NK-92 (cell line): ENCODE measurements around the gene FLT3.
"Not testable (repeated sequence)": the region's sequence is repeated elsewhere in the genome, so short reads cannot be mapped to it uniquely, and the experiment has no call there.

Experiments
- DNase-seq: peaks from one replicate; lab custom pipeline; 2025; ENCODE audit not compliant: unreplicated experiment; lab: John Stamatoyannopoulos, UW

Gene FLT3

DNA sequence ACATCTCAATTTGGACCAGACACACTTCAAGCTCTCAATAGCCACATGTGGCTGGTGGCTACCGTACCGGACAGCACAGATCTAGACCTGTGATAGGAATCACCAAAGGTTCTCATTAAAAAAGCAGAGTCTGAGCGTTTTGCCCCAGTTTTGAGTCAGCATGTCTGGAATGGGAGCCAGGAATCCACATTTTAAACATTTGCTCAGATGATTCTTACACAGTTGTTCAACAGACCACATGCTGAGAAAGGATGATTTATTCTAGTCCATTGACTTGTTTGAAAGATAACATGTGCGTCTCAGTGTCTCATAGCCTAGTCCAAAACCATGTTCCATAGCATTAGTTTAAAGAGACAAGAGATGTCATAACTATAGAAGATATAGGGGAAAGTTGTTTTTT lies 53.4 kb downstream of the FLT3 start:
- no peak for DNase-seq

DNA sequence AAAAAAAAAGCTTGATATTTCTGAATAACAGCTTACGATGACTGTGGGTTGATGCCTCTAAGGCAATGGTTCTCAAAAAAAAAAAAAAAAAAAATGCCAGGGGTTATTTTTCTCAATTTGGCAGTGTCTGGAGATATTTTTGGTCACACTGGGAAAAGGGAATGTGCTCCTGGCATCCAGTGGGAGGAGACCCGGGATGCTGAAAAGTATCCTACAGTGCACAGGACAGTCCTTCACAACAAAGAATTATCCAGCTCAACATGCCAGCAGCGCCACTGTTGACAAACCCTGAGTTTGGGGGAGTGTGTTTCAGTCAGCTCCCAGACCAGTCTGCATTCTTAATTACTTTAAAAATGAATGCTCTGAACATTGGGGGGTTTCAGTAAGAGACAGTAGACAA lies 54.5 kb downstream of the FLT3 start:
- DNase-seq: no peak

DNA sequence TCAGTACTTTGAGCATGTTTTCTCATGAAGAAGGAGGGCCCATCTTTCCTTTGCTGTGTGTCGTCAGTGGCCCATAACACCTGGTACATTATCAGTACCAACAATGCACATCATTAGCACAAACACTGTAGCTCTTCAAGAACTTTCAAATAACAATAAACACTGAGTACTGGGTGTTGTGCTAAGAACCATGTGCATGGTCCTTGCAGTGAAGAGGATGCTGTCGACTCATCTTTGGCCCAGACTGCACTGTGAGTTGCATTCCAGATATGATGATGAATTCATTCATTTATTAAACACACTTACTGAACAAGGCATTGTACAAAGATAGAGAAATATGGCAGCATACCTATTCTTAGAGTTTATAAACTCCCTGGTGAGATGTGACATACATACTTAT lies 55.8 kb downstream of the FLT3 start:
- no peak for DNase-seq

DNA sequence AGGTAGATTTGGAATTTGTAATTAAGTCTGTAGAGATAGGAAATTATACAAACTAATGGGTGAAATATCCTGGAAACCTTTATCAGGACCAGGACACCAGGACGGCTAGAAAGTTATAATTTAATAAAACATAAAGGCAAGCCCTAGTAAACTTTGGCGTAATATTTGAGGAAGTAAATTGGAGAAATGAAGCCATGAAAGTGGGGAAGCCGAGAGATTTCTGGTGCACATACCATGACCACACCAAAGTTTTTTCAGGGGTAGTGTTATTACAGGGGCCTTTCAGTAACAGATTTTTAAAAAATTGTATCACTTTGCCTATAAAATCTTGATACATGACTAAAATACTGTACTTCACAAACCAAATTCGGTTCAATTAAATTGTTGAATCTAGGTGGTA lies 57.2 kb downstream of the FLT3 start:
- no peak for DNase-seq

DNA sequence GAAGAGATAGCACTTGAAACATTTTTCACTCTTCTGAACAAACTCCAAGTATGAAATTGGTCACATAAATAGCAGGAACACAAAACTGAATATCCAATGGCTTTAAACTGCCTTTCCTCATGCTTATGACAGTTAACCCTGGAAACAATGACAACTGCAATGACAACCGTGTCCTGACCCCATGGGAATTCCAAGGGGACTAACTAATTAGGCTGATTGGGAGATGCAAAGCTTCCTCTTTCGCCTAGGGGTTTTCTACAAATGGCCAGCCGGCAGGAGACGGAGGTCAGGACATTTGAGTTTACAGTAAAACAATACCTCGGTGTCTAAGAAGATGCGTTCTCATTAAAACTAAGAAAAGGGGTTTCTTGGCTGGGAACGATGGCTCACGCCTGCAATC lies 58.9 kb downstream of the FLT3 start:
- no peak for DNase-seq

DNA sequence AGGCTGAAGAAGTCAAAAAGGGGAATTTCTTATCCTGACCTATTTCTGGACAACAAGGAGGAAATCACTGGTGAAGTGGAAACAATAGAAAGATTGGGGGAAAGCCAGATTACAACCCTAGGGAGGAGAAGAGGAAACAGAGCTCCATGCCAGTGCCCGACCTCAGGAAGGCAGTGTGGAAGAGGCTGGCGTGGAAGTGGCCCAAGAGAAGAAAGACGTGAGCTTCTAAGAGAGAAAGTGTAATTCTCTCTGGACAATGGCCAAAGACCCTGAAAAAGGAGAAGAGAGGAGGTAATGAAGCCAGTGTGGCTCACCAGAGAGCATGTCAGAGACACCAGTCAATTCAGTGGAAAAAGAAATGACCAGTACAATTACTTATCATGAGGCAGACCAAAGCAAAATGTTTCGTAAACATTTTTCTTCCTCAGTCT lies 59.3 kb downstream of the FLT3 start:
- DNase-seq: no peak

DNA sequence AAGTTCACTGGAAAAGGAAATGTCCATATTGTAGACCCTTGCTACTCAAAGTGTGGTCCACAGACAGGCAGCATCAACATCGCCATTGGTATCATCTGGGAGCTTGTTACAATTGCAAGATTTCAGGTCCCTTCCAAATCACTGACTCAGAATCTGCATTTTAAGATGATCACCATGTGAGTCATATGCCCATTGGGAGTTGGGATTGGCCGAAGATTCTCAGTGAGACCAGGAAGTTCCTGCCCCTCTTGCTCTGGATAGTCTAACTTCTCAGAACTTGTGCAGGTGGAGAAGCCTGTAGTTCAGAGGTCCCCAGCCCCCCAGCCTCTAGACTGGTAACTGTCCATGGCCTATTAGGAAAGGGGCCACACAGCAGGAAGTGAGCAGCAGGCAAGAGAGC lies 63.0 kb downstream of the FLT3 start:
- DNase-seq: no peak

DNA sequence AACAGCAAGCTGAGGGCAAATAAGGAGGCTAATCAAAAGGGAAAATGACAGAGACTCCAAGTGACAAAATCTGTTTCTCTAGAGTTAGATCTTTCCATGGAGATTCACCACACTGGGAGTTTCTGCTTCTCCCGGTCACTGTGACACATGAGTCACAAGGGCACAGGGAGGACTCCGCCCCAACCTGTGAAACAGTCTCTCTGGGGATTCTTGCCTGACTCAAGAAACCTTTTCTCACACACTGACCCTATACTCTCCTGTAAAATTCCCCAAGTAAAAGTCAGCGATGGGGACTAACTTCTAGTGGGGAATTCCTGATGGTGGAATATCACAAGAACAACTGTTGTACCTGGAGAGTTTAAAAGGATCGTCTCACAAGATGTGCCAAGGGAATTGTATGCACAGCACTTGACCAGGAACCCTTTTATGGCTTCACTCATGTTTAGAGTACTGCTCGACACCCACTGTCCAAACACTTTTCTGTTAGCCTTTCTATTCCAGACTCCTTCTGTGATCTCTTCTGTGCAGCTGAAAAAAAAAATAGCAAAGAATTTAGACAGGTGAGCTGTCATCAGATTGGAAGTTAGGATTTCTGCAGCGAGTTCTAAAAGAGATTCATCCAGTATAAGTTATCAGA lies 65.1 kb downstream of the FLT3 start:
- DNase-seq: no peak

DNA sequence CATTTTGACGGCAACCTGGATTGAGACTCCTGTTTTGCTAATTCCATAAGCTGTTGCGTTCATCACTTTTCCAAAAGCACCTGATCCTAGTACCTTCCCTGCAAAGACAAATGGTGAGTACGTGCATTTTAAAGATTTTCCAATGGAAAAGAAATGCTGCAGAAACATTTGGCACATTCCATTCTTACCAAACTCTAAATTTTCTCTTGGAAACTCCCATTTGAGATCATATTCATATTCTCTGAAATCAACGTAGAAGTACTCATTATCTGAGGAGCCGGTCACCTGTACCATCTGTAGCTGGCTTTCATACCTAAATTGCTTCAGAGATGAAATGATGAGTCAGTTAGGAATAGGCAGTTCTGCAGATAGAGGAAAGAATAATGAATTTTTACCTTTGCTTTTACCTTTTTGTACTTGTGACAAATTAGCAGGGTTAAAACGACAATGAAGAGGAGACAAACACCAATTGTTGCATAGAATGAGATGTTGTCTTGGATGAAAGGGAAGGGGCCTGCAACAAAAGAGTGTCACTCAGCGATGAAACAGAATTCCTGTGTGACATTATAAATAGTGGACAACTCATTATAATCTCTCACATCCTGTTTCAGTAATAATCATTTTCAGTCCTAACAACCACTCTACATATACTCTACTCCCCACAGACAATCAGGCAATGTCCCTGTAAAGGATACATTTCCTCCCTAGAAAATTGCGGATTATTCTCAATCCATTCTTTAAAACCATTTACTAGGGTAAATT lies 66.3 kb downstream of the FLT3 start:
- DNase-seq: no peak

DNA sequence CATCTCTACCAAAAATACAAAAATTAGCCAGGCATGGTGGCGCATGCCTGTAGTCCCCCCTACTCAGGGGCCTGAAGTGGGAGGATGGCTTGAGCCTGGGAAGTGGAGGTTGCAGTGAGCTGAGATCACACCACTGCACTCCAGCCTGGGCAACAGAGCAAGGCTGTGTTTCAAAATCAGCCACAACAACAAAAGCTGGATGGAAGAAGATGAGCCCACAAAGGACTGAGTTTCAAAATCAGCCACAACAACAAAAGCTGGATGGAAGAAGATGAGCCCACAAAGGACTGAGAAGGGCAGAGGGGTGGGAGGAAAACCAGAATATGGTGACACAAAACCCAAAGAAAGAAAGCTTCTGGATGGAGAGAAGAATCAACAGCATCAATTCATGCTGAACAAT lies 67.9 kb downstream of the FLT3 start:
- not testable (repeated sequence) for DNase-seq

DNA sequence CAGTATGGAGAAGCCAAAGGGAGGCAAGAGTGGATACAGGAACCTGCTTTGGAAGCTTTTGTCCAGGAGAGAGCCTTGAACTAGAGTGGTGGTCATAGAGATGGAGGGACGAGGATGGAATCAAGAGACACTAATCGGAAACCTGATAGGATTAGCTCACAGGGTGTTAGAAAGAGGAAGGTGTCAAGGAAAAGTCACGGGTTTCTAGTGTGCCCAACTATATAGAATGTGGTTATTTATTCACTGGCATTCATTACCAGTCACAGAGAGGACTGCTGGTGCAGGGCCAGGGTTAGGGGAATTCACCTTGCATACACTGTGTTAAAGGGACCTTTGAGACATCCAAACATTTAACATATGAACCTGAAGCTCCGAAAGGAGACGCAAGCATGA lies 68.5 kb downstream of the FLT3 start:
- DNase-seq: no peak

DNA sequence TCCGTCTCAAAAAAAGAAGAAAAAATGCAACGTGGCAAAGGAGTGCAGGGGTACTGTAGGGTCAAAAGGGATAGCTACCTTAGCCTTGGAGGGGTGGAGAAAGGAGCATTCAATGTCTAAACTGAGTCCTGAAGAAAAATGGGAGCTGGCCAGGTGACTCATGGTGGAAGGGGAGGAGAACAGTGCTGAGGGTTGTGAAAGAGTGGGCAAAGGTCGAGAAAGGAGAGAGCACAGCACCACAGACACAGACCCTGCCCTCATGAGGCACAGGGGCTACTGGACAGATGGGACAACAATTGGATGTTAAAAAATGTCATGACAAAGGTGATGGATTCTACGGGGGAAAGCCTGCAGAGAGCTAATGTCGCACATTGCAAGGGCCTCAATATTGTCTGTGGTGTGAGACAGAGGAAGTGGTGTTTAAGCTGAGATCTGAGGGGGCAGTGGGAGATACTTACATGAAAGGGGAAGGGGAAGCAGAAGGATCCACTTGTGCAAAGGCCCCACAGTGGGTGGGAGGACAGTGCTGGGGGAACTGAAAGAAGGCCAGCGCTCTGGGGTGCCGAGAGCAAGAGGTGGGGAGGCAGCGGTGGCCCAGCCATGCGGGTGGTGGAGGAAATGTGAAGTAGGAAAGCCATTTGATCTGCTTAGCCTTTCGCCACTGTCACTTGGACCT lies 69.0 kb downstream of the FLT3 start:
- DNase-seq: no peak

DNA sequence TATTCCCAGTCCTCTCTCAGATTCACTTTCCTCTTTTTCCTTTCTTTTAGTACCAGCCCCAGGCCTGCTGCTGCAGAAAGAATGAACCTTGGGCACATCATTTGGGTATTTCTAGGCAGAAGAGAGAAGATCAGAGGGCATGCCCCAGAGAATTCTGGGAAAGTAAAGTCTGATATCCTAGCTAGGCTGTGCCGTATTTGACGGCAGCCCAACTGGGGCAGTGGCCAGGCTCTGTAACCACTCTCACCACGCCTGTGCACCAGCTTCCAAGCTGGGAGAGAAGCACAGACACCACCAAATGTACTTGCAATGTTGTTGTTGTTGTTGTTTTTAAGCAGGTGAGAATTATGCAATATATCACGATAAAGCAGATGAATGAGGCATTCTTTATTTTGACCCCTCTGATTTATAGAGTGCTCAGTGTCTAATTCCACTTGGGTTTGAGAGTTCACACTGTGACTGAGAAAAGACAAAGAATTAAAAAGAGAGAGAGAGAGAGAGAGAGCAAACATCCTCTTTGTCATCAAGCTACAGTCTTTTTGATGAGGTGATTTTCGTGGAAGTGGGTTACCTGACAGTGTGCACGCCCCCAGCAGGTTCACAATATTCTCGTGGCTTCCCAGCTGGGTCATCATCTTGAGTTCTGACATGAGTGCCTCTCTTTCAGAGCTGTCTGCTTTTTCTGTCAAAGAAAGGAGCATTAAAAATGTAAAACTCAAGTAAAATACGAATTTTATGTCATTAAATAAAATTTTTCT lies 72.6 kb downstream of the FLT3 start:
- DNase-seq: no peak

DNA sequence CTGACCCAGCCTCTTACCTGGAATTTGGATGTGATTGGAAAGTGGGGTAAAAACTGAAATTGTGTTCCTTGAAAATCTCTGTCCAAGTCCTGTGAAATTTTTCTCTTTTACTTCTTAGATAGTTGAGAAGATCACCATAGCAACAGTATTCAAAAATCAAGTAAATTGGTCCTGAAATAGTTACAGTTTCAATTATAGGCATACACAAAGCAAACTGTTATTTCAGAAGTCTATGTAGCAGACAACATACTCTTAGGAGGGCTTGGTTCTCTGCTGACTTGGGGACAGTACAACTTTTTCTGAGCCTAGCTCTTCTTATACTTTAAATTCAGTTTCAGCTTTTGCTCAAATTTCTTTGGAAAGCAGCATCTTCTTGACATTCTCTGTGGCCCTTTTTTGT lies 73.3 kb downstream of the FLT3 start:
- DNase-seq: no peak

DNA sequence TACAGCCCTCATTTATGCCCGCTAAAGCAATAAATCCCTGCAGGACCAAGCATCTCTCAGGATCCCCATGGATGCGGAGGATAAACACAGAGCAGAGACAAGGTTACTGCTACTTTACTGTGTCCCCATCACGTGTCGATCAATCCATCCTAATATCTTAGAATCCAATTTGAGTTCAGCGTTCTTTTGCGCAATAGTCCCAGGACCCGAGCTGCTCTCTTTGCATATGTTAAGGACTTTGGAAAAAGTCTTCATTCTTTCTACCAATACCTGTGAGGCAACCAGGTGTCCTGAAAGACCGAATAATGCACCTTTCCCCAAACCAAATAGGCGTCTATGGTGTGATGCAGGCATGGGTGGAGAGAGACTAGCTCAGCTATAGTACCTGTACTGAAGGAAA lies 73.9 kb downstream of the FLT3 start:
- no peak for DNase-seq

DNA sequence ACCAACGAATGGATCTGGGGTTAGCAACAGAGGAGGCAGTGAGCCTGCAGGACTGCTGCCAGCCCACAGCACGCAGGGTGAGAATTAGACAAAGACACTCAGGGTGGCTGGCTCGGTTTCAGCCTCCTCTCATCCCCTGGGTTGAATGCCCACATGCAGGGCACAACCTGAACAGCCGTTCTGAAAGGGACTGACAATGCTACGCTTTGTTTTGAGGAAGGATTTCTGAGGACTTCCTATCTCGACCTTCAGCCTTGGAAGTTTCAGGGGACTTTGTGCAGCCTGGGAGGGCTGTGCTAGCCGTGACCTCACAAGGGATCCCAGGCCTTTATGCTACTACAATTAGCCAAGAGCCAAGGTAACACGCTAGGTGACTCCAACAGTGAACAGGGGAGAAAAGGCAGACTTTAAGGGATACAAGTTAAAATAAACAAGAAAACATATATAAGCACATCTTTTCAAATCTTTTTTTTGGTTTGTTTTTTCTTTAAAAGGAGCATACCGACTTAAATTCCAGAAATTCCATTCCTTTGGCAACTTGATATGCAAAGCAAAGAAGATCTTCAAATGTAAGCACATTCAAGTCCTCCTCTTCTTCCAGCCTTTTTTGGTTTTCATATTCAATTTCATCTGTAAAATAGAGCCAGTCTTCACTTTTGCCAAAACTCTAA lies 77.4 kb downstream of the FLT3 start:
- DNase-seq: no peak

DNA sequence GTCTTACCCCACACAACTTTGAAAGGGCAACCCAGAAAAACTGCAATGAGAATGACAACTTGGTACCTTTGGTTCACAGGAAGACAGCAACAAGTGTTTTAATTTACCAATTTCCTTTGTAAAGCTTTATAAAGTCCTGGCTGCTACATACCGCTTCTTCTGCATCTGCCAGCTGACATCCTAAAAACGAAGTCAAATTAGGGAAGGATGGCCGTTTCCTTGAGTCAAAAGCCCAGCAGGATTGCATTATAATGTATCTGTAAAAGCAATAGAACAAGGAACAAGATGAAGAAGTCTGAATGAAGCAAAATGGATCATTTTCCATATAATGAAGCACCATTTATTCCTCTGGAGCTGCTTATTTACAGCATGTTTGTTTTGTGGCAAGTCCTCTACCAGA lies 86.1 kb downstream of the FLT3 start:
- no peak for DNase-seq

DNA sequence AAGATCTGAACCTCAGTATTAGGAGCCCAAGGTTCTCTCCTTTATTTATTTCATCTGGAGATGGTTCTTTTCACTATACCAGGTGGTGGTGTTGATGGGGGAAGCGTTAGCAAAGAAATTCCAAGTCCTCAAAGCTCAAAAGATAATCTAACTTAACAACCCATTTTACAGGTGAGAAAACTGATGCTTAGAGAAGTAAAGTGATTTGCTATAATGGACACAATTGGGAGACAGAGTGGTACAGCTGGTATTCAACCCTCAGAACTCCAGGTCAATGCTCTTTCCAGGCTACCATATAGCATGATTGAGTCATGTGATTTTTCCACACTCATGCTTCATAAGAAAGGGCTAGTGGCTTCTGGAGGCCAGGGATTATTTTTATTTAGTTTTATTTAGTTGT lies 86.9 kb downstream of the FLT3 start:
- no peak for DNase-seq

DNA sequence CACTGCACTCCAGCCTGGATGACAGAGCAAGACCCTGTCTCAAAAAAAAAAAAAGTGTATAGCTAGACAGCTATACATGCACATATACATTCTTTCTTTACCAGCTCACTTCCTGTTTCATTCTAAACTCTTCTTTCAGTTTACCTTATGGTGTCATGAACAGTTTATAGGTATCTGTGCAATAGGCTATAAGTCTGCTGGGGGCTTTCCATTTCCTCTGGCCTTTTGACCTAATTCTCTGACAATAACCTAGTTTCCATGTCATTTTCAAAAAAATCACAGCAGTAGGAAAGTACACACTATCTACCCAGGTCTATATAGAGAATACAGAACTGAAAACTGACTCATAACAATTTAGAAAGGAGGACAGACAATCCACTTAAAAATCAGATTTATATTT lies 87.5 kb downstream of the FLT3 start:
- no peak for DNase-seq

DNA sequence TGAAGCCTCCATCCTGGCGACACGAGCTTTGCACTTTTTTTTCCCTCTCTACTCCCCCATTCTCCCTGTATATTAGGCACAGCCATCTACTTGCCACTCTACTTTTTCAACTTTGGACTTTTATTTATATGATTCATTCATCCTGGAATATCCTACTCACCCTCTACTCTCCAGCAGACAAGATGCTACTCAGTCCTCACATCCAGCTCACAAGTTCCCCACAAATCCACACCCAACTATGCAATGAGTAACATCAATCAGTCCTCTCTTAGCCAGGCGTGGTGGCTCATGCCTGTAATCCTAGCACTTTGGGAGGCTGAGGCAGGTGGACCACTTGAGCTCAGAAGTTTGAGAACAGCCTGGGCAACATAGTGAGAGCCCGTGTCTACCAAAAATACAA lies 88.0 kb downstream of the FLT3 start:
- no peak for DNase-seq

DNA sequence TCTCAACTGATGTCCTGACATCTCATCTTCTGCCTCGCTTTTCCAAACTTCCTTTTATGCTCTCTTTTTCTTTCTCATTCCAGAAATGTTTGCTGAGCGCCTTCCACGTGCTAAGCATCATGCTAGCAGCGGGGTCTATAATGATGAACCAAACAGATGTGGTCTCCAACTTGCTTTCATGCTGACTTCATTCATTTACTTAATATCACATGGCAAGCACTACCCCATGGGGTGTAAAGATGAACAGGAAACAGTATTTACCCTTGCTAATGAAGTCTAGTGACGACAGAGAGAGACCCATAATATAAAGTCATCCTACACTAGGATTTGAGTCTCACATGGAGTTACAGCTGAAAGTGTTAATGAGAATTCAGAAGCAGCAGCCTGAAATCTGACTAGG lies 90.3 kb downstream of the FLT3 start:
- no peak for DNase-seq
